ENCODE measurements around the gene CASP8AP2. TPM values are rescaled to one million over a fixed set of nuclear protein-coding genes. Genes with fewer than 3 reads are reported as not detected.

Gene CASP8AP2
- total RNA-seq, 1 donor from 2014 or later: 18.3 TPM

GRCh38 chr6:89873721-89874120, 44.0 kb downstream of the CASP8AP2 start:
- ATAC-seq (no peak), DNase-seq (no peak)
- intact Hi-C loops (cut with DNase I): no loop called here
- H3K27me3 ChIP-seq (ENCODE audit: low read depth): no peaks in the 10 kb centered on the region
- no peak overlapping the region for H3K27ac ChIP-seq
- H3K9me3 ChIP-seq: no peaks in the 10 kb centered on the region
- no peak overlapping the region for H3K4me3 ChIP-seq
- no peaks in the 10 kb centered on the region for H3K4me1 ChIP-seq
- no peak for TF ChIP-seq CTCF (IDR thresholded peaks at IDR 0.05)
- peaks cover 36% of the 10 kb centered on the region for H3K36me3 ChIP-seq

GRCh38 chr6:89874438-89874837, 44.8 kb downstream of the CASP8AP2 start:
- no peak overlapping the region for H3K27ac ChIP-seq
- H3K36me3 ChIP-seq: peaks cover 36% of the 10 kb centered on the region

DNA sequence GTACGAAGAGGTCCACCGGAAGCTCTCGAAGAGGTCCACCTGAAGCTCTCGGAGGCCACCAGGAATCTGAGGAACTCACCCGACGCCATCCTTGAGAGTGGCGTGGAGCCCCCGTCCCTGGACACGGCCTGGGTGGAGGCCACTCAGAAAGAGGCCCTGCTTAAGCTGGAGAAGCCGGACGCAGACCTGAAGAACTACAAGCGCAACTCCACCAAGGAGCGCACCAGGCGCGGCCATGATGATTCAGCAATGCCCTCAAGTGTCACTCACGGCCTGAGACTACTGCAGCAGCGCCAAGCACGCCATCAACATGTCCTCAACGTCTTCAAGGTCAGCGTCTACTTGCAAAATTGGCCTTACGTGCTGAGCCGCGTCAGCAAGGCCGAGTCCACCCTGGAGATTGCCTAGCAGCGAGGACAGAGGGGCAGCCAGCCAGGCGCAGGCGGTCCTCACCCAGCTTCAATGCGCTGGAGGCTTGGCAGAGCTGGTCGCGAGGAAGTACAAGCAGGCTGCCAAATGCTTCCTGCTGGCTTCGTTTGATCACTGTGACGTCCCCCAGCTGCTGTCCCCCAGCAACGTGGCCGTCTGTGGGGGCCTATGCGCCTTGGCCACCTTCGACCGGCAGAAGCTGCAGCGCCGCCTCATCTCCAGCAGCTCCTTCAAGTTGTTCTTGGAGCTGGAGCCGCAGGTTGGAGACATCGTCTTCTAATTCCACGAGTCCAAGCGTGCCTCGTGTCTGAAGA, 56.9 kb downstream of the CASP8AP2 start:
- peaks cover 33% of the 10 kb centered on the region for H3K27me3 ChIP-seq (ENCODE audit: low read depth)
- no peak for DNase-seq

More at GRCh38 chr6:89874438-89874837, 44.8 kb downstream of the CASP8AP2 start:
- intact Hi-C loops (cut with DNase I): no loop called here
- no peak overlapping the region for H3K4me3 ChIP-seq
- DNase-seq (no peak), ATAC-seq (no peak)
- no peaks in the 10 kb centered on the region for H3K27me3 ChIP-seq (ENCODE audit: low read depth)
- no peak for TF ChIP-seq CTCF (IDR thresholded peaks at IDR 0.05)
- no peaks in the 10 kb centered on the region for H3K4me1 ChIP-seq
- H3K9me3 ChIP-seq: no peaks in the 10 kb centered on the region

GRCh38 chr6:89887452-89888137, 57.9 kb downstream of the CASP8AP2 start:
- Histone ChIP-seq H3K27ac (no peak overlapping the region), H3K4me3 (no peak overlapping the region), H3K4me1 (peaks cover 4% of the 10 kb centered on the region), H3K36me3 (no peaks in the 10 kb centered on the region), H3K9me3 (no peaks in the 10 kb centered on the region), H3K27me3 (ENCODE audit: low read depth) (peaks cover 44% of the 10 kb centered on the region)
- TF ChIP-seq CTCF (IDR thresholded peaks at IDR 0.05): no peak
- intact Hi-C loops (cut with DNase I): no loop called here
- ATAC-seq: peak in 1 of 2 donors; percentile 57
- no peak for DNase-seq

More for the DNA sequence above, 56.9 kb downstream of the CASP8AP2 start:
- Histone ChIP-seq H3K36me3 (no peaks in the 10 kb centered on the region), H3K27ac (no peak overlapping the region), H3K4me3 (no peak overlapping the region), H3K4me1 (peaks cover 4% of the 10 kb centered on the region), H3K9me3 (no peaks in the 10 kb centered on the region)
- ATAC-seq: no peak
- intact Hi-C loops (cut with DNase I): no loop called here
- no peak for TF ChIP-seq CTCF (IDR thresholded peaks at IDR 0.05)

- Histone ChIP-seq H3K4me3 (no peak overlapping the region), H3K36me3 (no peaks in the 10 kb centered on the region), H3K4me1 (peaks cover 4% of the 10 kb centered on the region), H3K27me3 (ENCODE audit: low read depth) (peaks cover 49% of the 10 kb centered on the region), H3K9me3 (no peaks in the 10 kb centered on the region), H3K27ac (no peak overlapping the region)
- ATAC-seq: no peak
- DNase-seq: no peak
- intact Hi-C loops (cut with DNase I): no loop called here
- TF ChIP-seq CTCF (IDR thresholded peaks at IDR 0.05): no peak
Observed at GRCh38 chr6:89888138-89888514, 58.4 kb downstream of the CASP8AP2 start.

Data from lower lobe of right lung (tissue), 2 donors.